SK-N-SH (cell line): Measurements from ENCODE around the gene SNAP25. TPM values are rescaled to one million over a fixed set of nuclear protein-coding genes. Genes with fewer than 3 reads are reported as not detected.
A peak's percentile ranks its signal among the peaks of the same experiment; 100 is the strongest.

Experiments
- CTCF ChIA-PET: fragments of 300-600, 350-600 bp; formaldehyde crosslinking; extraction: SDS; loops from one replicate; lab custom pipeline; 2021; lab: Yijun Ruan, JAX
- POLR2A ChIA-PET: fragments of 350-600 bp; sonication (Branson Sonifier 250); formaldehyde crosslinking; extraction: SDS; loops from one replicate; lab custom pipeline; 2020; ENCODE audit warnings: antibody characterized with exemption, inconsistent platforms; lab: Yijun Ruan, JAX
- DNase-seq: peaks from one replicate; pipeline ENCODE4 v3.0.0; 2012
- H2AFZ ChIP-seq: fragments of 200-600 bp; sonication (generic); 2 replicates; pipeline ENCODE4 v1.8.1; 2016; ENCODE audit warnings: antibody characterized with exemption, mild to moderate bottlenecking, low read depth
- H3F3A ChIP-seq: fragments of 200-600 bp; sonication (generic); replicated peaks from 2 replicates; pipeline ENCODE3; 2016; ENCODE audit warnings: antibody characterized with exemption, mild to moderate bottlenecking; ENCODE audit not compliant: insufficient read depth
- H3K27ac ChIP-seq, 2 experiments: fragments of 200-500 bp in 1 of 2; fragments of 200-600 bp in 1 of 2; sonication (Bioruptor generic) in 1 of 2; sonication (generic), shearing (Covaris generic) in 1 of 2; 2 replicates each; pipeline versions ENCODE4 v1.5.1 to v1.6.1; 2014 to 2016; ENCODE audit warnings: low read depth in 2 of 2, inconsistent platforms in 1 of 2, low read length in 1 of 2, mild to moderate bottlenecking in 1 of 2, mixed read lengths in 1 of 2
- H3K27me3 ChIP-seq: fragments of 200-600 bp; sonication (generic), shearing (Covaris generic); 2 replicates; pipeline ENCODE4 v1.6.1; 2016; ENCODE audit warnings: mixed run types; ENCODE audit not compliant: insufficient read depth
- H3K36me3 ChIP-seq, 2 experiments: fragments of 200-500 bp in 1 of 2; fragments of 200-600 bp in 1 of 2; sonication (Bioruptor generic) in 1 of 2; sonication (generic) in 1 of 2; replicated peaks in 1 of 2; 2 replicates each; pipeline versions ENCODE3 to v1.5.1; 2014 to 2016; ENCODE audit warnings: low read length in 1 of 2, mild to moderate bottlenecking in 1 of 2; ENCODE audit not compliant: insufficient read depth in 2 of 2, control insufficient read depth in 1 of 2
- H3K4me1 ChIP-seq, 2 experiments: fragments of 200-500 bp in 1 of 2; fragments of 200-600 bp in 1 of 2; sonication (Bioruptor generic) in 1 of 2; sonication (generic), shearing (Covaris generic) in 1 of 2; 2 replicates each; pipeline versions ENCODE4 v1.5.1 to v1.6.1; 2014 to 2016; ENCODE audit warnings: low read depth in 1 of 2, low read length in 1 of 2, mixed run types in 1 of 2; ENCODE audit not compliant: insufficient read depth in 2 of 2, control insufficient read depth in 1 of 2
- H3K4me2 ChIP-seq: fragments of 200-600 bp; sonication (generic), shearing (Covaris generic); 2 replicates; pipeline ENCODE4 v1.6.1; 2017; ENCODE audit warnings: mixed run types
- H3K4me3 ChIP-seq, 2 experiments: fragments of 200-500 bp in 1 of 2; fragments of 200-600 bp in 1 of 2; sonication (Bioruptor generic) in 1 of 2; sonication (generic), shearing (Covaris generic) in 1 of 2; 2 replicates each; pipeline versions ENCODE4 v1.5.1 to v1.8.1; 2014 to 2016; ENCODE audit warnings: low read depth in 2 of 2, inconsistent platforms in 1 of 2, low read length in 1 of 2, mild to moderate bottlenecking in 1 of 2, mixed read lengths in 1 of 2, moderate library complexity in 1 of 2
- H3K79me2 ChIP-seq: fragments of 200-600 bp; sonication (generic); 2 replicates; pipeline ENCODE4 v1.8.1; 2017; ENCODE audit warnings: mild to moderate bottlenecking; ENCODE audit not compliant: insufficient read depth
- H3K9ac ChIP-seq: fragments of 200-600 bp; sonication (generic); 2 replicates; pipeline ENCODE4 v1.6.1; 2017; ENCODE audit warnings: mixed run types
- H3K9me2 ChIP-seq: fragments of 200-600 bp; sonication (generic); 2 replicates; pipeline ENCODE4 v1.6.1; 2017; ENCODE audit warnings: mixed run types
- H3K9me3 ChIP-seq: fragments of 200-600 bp; sonication (generic); 2 replicates; pipeline ENCODE4 v1.6.1; 2017; ENCODE audit warnings: mixed run types, mild to moderate bottlenecking, moderate library complexity
- H4K20me1 ChIP-seq: fragments of 200-600 bp; sonication (generic); 2 replicates; pipeline ENCODE4 v1.6.1; 2017; ENCODE audit warnings: mild to moderate bottlenecking, mixed run types; ENCODE audit not compliant: insufficient read depth
- CHD2 ChIP-seq: fragments of 150-350 bp; IDR thresholded peaks from 2 replicates; pipeline ENCODE4 v1.6.1; 2018; ENCODE audit warnings: low read length; ENCODE audit not compliant: partially characterized antibody
- EP300 ChIP-seq, 2 experiments: IDR thresholded peaks; 2 replicates each; pipeline versions ENCODE4 v1.4.0 to v1.6.1; 2012; ENCODE audit warnings: borderline replicate concordance in 1 of 2, low read depth in 1 of 2, low read length in 1 of 2
- EZH2phosphoT487 ChIP-seq: fragments of 200-600 bp; sonication (generic); IDR thresholded peaks from 2 replicates; pipeline ENCODE4 v1.6.1; 2017; ENCODE audit warnings: low read depth, mixed run types, mild to moderate bottlenecking, antibody characterized with exemption, moderate library complexity, borderline replicate concordance
- FOSL2 ChIP-seq: IDR thresholded peaks from 2 replicates; pipeline ENCODE4 v1.4.0; 2012; ENCODE audit warnings: low read depth, mild to moderate bottlenecking, moderate library complexity, borderline replicate concordance
- FOXJ3 ChIP-seq: sonication (generic); formaldehyde crosslinking; IDR thresholded peaks from 2 replicates; pipeline ENCODE4 v1.5.1; 2020; ENCODE audit warnings: mild to moderate bottlenecking, missing genetic modification reagents
- FOXM1 ChIP-seq: IDR thresholded peaks from 2 replicates; pipeline ENCODE4 v1.4.0; 2012; ENCODE audit warnings: low read depth, mild to moderate bottlenecking
- GABPA ChIP-seq: IDR thresholded peaks from 2 replicates; pipeline ENCODE4 v1.4.0; 2012; ENCODE audit warnings: low read depth, mild to moderate bottlenecking
- JUND ChIP-seq: IDR thresholded peaks from 2 replicates; pipeline ENCODE4 v1.4.0; 2012
- MEF2A ChIP-seq: IDR thresholded peaks from 2 replicates; pipeline ENCODE4 v1.4.0; 2012; ENCODE audit warnings: low read depth, borderline replicate concordance
- MXI1 ChIP-seq: IDR thresholded peaks from 2 replicates; pipeline ENCODE4 v1.6.1; 2012; ENCODE audit warnings: mild to moderate bottlenecking, low read depth, low read length, improper control_type of control experiment
- NRF1 ChIP-seq: IDR thresholded peaks from 2 replicates; pipeline ENCODE4 v1.6.1; 2012; ENCODE audit warnings: low read depth, mild to moderate bottlenecking, low read length
- POLR2AphosphoS5 ChIP-seq: IDR thresholded peaks from 2 replicates; pipeline ENCODE4 v1.6.1; 2012; ENCODE audit warnings: low read depth, low read length
- RAD21 ChIP-seq: IDR thresholded peaks from 2 replicates; pipeline ENCODE4 v1.6.1; 2012; ENCODE audit warnings: mild to moderate bottlenecking, low read length
- RFX5 ChIP-seq: IDR thresholded peaks from 2 replicates; pipeline ENCODE4 v1.6.1; 2012; ENCODE audit warnings: mild to moderate bottlenecking, improper control_type of control experiment, low read length
- RXRA ChIP-seq: IDR thresholded peaks from 2 replicates; pipeline ENCODE4 v1.4.0; 2012; ENCODE audit warnings: low read depth, mild to moderate bottlenecking, borderline replicate concordance
- SIN3A ChIP-seq: IDR thresholded peaks from 2 replicates; pipeline ENCODE4 v1.6.1; 2012; ENCODE audit warnings: low read depth, mild to moderate bottlenecking, low read length, moderate library complexity, borderline replicate concordance
- SMC3 ChIP-seq: IDR thresholded peaks from 2 replicates; pipeline ENCODE4 v1.6.1; 2012; ENCODE audit warnings: low read depth, low read length, improper control_type of control experiment
- TAF1 ChIP-seq: IDR thresholded peaks from 2 replicates; pipeline ENCODE4 v1.6.1; 2012; ENCODE audit warnings: low read depth, mild to moderate bottlenecking, low read length, moderate library complexity, borderline replicate concordance
- TCF12 ChIP-seq: IDR thresholded peaks from 2 replicates; pipeline ENCODE4 v1.4.0; 2012
- TEAD4 ChIP-seq: IDR thresholded peaks from 2 replicates; pipeline ENCODE4 v1.4.0; 2012; ENCODE audit warnings: mild to moderate bottlenecking, borderline replicate concordance; ENCODE audit not compliant: insufficient read depth
- YY1 ChIP-seq: IDR thresholded peaks from 2 replicates; pipeline ENCODE4 v1.4.0; 2012; ENCODE audit warnings: low read depth, mild to moderate bottlenecking
- WGBS: methylation state at CpG from one replicate; pipeline ENCODE4 v1.1.6; 2017; ENCODE audit warnings: low lambda C conversion rate; 5-methylcytosine and 5-hydroxymethylcytosine counted together
- polyA plus RNA-seq, 3 experiments: library from polyadenylated mRNA; depleted of rRNA; stranded (reverse); fragments of >200 nt; gene quantifications; 2 replicates each; pipeline ENCODE4 v1.2.3, GENCODE V29; 2012
- TF ChIP-seq, protein P1 (sequence below): fragments of 200-600 bp; sonication (generic); IDR thresholded peaks from 2 replicates; pipeline ENCODE4 v1.6.1; 2017; ENCODE audit warnings: antibody characterized with exemption, mild to moderate bottlenecking, moderate library complexity
- TF ChIP-seq, protein P2 (sequence below): IDR thresholded peaks from 2 replicates; pipeline ENCODE4 v1.6.1; 2012; ENCODE audit warnings: mild to moderate bottlenecking, low read depth, low read length, moderate library complexity
- TF ChIP-seq, protein P3 (sequence below): IDR thresholded peaks from 2 replicates; pipeline ENCODE4 v1.4.0; 2012; ENCODE audit warnings: low read depth, borderline replicate concordance
- TF ChIP-seq, protein P4 (sequence below): fragments of 150-350 bp; IDR thresholded peaks from 2 replicates; pipeline ENCODE4 v1.6.1; 2017; ENCODE audit warnings: antibody characterized with exemption, low read length, low read depth, borderline replicate concordance
- TF ChIP-seq, protein P5 (sequence below): fragments of 150-350 bp; IDR thresholded peaks from 2 replicates; pipeline ENCODE4 v1.6.1; 2016; ENCODE audit warnings: mild to moderate bottlenecking, low read depth, low read length

The SNAP25 gene
- polyA plus RNA-seq, 1 of the 3 experiments (the other 2 are of a cell fraction), result 42.4 TPM

DNA sequence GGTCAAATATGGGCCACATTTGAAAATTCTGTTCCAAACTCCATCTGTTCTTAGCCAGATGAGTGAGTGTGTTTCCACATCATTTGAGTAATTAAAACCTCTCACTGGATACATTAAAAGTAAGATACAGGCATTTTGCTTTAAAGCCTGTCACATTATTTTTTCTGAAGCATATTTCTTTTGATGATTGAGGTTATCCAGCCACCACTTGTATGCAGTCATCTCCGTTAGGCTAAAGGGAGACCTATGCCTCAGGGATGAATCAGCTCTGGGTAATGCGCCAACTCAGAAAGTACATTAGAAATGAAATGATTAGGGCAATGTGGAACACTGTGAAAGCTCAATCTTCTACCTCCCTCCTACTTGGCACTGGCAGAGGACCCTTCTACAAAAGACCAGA is 90.7 kb downstream of the SNAP25 start:
- CTCF ChIA-PET, result interaction anchor here (1.0 to 2.5 kb wide), 4 partner anchors 83 to 331 kb away, joined by 3 to 6 read pairs (median 6); no protein-coding TSS in a partner anchor
- Histone ChIP-seq H3K4me1 (peaks cover 31 to 34% of the 10 kb centered on the region in 2 experiments), H3K9ac (peak overlapping the region; percentile 25; the same call in 1 of the 2 replicates)
- TF ChIP-seq, protein P1, sequence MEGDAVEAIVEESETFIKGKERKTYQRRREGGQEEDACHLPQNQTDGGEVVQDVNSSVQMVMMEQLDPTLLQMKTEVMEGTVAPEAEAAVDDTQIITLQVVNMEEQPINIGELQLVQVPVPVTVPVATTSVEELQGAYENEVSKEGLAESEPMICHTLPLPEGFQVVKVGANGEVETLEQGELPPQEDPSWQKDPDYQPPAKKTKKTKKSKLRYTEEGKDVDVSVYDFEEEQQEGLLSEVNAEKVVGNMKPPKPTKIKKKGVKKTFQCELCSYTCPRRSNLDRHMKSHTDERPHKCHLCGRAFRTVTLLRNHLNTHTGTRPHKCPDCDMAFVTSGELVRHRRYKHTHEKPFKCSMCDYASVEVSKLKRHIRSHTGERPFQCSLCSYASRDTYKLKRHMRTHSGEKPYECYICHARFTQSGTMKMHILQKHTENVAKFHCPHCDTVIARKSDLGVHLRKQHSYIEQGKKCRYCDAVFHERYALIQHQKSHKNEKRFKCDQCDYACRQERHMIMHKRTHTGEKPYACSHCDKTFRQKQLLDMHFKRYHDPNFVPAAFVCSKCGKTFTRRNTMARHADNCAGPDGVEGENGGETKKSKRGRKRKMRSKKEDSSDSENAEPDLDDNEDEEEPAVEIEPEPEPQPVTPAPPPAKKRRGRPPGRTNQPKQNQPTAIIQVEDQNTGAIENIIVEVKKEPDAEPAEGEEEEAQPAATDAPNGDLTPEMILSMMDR, result no peak
- TF ChIP-seq POLR2AphosphoS5, result peak; percentile 95
- TF ChIP-seq FOXM1, result peak; percentile 99
- TF ChIP-seq NRF1, result no peak
- no peak for TF ChIP-seq GABPA
- no peak; the same call in 1 of the 2 replicates for TF ChIP-seq YY1
- peak; percentile 100 for TF ChIP-seq TCF12
- TF ChIP-seq SMC3, result no peak; the same call in 1 of the 2 replicates
- TF ChIP-seq TEAD4, result peak; percentile 100
- TF ChIP-seq, protein P2, sequence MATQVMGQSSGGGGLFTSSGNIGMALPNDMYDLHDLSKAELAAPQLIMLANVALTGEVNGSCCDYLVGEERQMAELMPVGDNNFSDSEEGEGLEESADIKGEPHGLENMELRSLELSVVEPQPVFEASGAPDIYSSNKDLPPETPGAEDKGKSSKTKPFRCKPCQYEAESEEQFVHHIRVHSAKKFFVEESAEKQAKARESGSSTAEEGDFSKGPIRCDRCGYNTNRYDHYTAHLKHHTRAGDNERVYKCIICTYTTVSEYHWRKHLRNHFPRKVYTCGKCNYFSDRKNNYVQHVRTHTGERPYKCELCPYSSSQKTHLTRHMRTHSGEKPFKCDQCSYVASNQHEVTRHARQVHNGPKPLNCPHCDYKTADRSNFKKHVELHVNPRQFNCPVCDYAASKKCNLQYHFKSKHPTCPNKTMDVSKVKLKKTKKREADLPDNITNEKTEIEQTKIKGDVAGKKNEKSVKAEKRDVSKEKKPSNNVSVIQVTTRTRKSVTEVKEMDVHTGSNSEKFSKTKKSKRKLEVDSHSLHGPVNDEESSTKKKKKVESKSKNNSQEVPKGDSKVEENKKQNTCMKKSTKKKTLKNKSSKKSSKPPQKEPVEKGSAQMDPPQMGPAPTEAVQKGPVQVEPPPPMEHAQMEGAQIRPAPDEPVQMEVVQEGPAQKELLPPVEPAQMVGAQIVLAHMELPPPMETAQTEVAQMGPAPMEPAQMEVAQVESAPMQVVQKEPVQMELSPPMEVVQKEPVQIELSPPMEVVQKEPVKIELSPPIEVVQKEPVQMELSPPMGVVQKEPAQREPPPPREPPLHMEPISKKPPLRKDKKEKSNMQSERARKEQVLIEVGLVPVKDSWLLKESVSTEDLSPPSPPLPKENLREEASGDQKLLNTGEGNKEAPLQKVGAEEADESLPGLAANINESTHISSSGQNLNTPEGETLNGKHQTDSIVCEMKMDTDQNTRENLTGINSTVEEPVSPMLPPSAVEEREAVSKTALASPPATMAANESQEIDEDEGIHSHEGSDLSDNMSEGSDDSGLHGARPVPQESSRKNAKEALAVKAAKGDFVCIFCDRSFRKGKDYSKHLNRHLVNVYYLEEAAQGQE, result peak; percentile 70
- no peak; the same call in 1 of the 2 replicates for TF ChIP-seq RAD21
- TF ChIP-seq JUND, result peak; percentile 99
- TF ChIP-seq MXI1, result peak; percentile 75; the same call in 1 of the 2 replicates
- 0 out of 2 replicates have a peak, but pooled peaks have one; percentile 34 for TF ChIP-seq RFX5
- 0 out of 2 replicates have a peak, but pooled peaks have one; percentile 12 for TF ChIP-seq TAF1
- peak; percentile 87 for TF ChIP-seq MEF2A
- TF ChIP-seq, protein P3, sequence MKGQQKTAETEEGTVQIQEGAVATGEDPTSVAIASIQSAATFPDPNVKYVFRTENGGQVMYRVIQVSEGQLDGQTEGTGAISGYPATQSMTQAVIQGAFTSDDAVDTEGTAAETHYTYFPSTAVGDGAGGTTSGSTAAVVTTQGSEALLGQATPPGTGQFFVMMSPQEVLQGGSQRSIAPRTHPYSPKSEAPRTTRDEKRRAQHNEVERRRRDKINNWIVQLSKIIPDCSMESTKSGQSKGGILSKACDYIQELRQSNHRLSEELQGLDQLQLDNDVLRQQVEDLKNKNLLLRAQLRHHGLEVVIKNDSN, result no peak
- peak; percentile 96 for TF ChIP-seq FOXJ3
- TF ChIP-seq SIN3A, result peak; percentile 86
- TF ChIP-seq EZH2phosphoT487, result no peak
- TF ChIP-seq FOSL2, result peak; percentile 98
- TF ChIP-seq CHD2, result peak; percentile 86
- TF ChIP-seq, protein P4, sequence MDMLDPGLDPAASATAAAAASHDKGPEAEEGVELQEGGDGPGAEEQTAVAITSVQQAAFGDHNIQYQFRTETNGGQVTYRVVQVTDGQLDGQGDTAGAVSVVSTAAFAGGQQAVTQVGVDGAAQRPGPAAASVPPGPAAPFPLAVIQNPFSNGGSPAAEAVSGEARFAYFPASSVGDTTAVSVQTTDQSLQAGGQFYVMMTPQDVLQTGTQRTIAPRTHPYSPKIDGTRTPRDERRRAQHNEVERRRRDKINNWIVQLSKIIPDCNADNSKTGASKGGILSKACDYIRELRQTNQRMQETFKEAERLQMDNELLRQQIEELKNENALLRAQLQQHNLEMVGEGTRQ, result no peak
- peak; percentile 97 for TF ChIP-seq RXRA
- TF ChIP-seq, protein P5, sequence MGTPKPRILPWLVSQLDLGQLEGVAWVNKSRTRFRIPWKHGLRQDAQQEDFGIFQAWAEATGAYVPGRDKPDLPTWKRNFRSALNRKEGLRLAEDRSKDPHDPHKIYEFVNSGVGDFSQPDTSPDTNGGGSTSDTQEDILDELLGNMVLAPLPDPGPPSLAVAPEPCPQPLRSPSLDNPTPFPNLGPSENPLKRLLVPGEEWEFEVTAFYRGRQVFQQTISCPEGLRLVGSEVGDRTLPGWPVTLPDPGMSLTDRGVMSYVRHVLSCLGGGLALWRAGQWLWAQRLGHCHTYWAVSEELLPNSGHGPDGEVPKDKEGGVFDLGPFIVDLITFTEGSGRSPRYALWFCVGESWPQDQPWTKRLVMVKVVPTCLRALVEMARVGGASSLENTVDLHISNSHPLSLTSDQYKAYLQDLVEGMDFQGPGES, result no peak
- TF ChIP-seq EP300 (IDR thresholded peaks at IDR 0.05; ENCODE audit: borderline replicate concordance in 1 of 2, low read depth in 1 of 2, low read length in 1 of 2), result peak; percentile 100

More for the DNA sequence above, 90.7 kb downstream of the SNAP25 start:
- DNase-seq, result peak; percentile 69
- H3K4me3 ChIP-seq, result peak overlapping the region in 1 of 2 experiments; percentile 21; a peak in 1 of 4 replicates
- no peaks in the 10 kb centered on the region for H3K27me3 ChIP-seq
- peak overlapping the region; percentile 53; the same call in 1 of the 2 replicates for H3K4me2 ChIP-seq
- H3K9me3 ChIP-seq, result no peaks in the 10 kb centered on the region
- POLR2A ChIA-PET, result interaction anchor here (0.9 to 2.5 kb wide), 4 partner anchors 28 to 125 kb away, joined by 3 to 21 read pairs (median 6); partner anchors contain the start of genes MKKS and SNAP25
- no peaks in the 10 kb centered on the region for H3K36me3 ChIP-seq
- H3F3A ChIP-seq, result peaks cover 39% of the 10 kb centered on the region
- H3K27ac ChIP-seq, result peak overlapping the region; percentile 86 to 95
- no peaks in the 10 kb centered on the region for H3K9me2 ChIP-seq
- H3K79me2 ChIP-seq, result no peaks in the 10 kb centered on the region
- 4% methylated on average over 2 of the region's 2 CpGs for WGBS
- H2AFZ ChIP-seq, result no peak overlapping the region
- no peaks in the 10 kb centered on the region for H4K20me1 ChIP-seq
